Left lung (tissue), 10 donors: ENCODE measurements around the gene PCNX1. TPM values are rescaled to one million over a fixed set of nuclear protein-coding genes. Genes with fewer than 3 reads are reported as not detected.

Source experiments
- ATAC-seq: fragments of 200-7000 bp; cut with Tn5 transposase; one replicate; pipeline ENCODE4 v1.9.1; 2020; ENCODE audit warnings: moderate library complexity
- DNase-seq, 4 donors: peaks; one replicate each; pipeline ENCODE4 v3.0.0-alpha.2; 2013 to 2020
- H3K27ac ChIP-seq, 2 donors: fragments of 200-600 bp; sonication (generic) in 1 of 2; one replicate each; pipeline versions ENCODE4 v1.5.0 to v1.8.0; 2020 to 2021
- H3K27me3 ChIP-seq, 2 donors: fragments of 200-600 bp; sonication (generic) in 1 of 2; one replicate each; pipeline versions ENCODE4 v1.5.0 to v1.8.0; 2020 to 2021
- H3K36me3 ChIP-seq, 2 donors: fragments of 200-600 bp; sonication (generic) in 1 of 2; one replicate each; pipeline versions ENCODE4 v1.5.0 to v1.8.0; 2020 to 2021
- H3K4me1 ChIP-seq, 2 donors: fragments of 200-600 bp; one replicate each; pipeline ENCODE4 v1.8.0; 2021
- H3K4me3 ChIP-seq, 2 donors: fragments of 200-600 bp; sonication (generic) in 1 of 2; one replicate each; pipeline versions ENCODE4 v1.5.0 to v1.8.0; 2020 to 2021; ENCODE audit warnings: mild to moderate bottlenecking in 1 of 2
- H3K9me3 ChIP-seq, 2 donors: fragments of 200-600 bp; sonication (generic) in 1 of 2; one replicate each; pipeline versions ENCODE4 v1.5.0 to v1.8.0; 2020 to 2021
- CTCF ChIP-seq, 2 donors: fragments of 200-600 bp; sonication (generic) in 1 of 2; IDR thresholded peaks; one replicate each; pipeline versions ENCODE4 v1.5.0 to v1.8.0; 2021; ENCODE audit warnings: antibody characterized with exemption in 2 of 2
- intact Hi-C, 2 donors: fragments of 100-400 bp; cut with DNase I; formaldehyde crosslinking; loops; one replicate each; pipeline versions ENCODE4 v1.11.2 to v1.14.2; 2022
- polyA plus RNA-seq, 6 donors: library from polyadenylated mRNA; unstranded; fragments of 120-200 nt; gene quantifications; one replicate each; pipeline ENCODE4 v1.2.1, GENCODE V29; 2013; ENCODE audit not compliant: insufficient read length in 6 of 6
- total RNA-seq, 2 donors: library from RNA; stranded (reverse); fragmentation: NEBNext Ultra II Directional; extraction: Animal tissue kit (Norgen Biotek cat#: 25700); gene quantifications; one replicate each; pipeline ENCODE4 v1.2.1, GENCODE V29; 2021
- donor health status: DM: no; HTN: yes; CAD: no.
- donor health status: DM: no; HTN: no; CAD: no.

The PCNX1 gene
- total and polyA plus RNA-seq, 8 donors: 36.9 to 65.8 (median 49.6) TPM

GRCh38 chr14:71108398-71109119 lies 201.3 kb downstream of the PCNX1 start:
- Histone ChIP-seq H3K27ac (no peak overlapping the region), H3K27me3 (no peaks in the 10 kb centered on the region), H3K4me1 (no peaks in the 10 kb centered on the region), H3K9me3 (no peaks in the 10 kb centered on the region), H3K36me3 (peaks cover 0 to 87% of the 10 kb centered on the region in 2 donors), H3K4me3 (no peak overlapping the region)
- ATAC-seq: no peak
- intact Hi-C loops: no loop called here
- DNase-seq: no peak
- no peak for TF ChIP-seq CTCF (IDR thresholded peaks at IDR 0.05)

DNA sequence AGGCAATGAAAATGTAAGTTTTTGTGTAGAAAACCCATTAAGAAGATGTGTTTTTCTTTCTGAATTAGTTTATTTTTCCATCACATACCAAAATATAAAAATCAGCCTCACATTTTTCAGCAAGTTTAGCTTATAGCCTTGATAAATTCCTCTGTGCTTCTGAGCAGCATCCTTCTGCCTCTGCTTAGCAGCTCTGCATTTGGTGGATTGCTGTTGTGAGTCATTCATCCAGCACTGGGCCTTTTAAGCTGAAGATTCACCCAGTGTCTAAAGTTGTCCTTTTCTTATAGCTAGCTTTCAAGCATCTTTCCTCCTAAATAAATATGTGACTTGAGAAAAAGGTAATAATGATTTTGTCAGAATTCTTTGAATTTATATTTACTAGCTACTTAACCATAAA lies 206.1 kb downstream of the PCNX1 start:
- no peak for ATAC-seq
- no peak overlapping the region for H3K4me3 ChIP-seq
- H3K4me1 ChIP-seq: no peaks in the 10 kb centered on the region
- no peak overlapping the region for H3K27ac ChIP-seq
- TF ChIP-seq CTCF (IDR thresholded peaks at IDR 0.05): no peak
- H3K27me3 ChIP-seq: no peaks in the 10 kb centered on the region
- no peaks in the 10 kb centered on the region for H3K9me3 ChIP-seq
- intact Hi-C loops: no loop called here
- DNase-seq: no peak
- H3K36me3 ChIP-seq: peaks cover 0 to 59% of the 10 kb centered on the region in 2 donors

DNA sequence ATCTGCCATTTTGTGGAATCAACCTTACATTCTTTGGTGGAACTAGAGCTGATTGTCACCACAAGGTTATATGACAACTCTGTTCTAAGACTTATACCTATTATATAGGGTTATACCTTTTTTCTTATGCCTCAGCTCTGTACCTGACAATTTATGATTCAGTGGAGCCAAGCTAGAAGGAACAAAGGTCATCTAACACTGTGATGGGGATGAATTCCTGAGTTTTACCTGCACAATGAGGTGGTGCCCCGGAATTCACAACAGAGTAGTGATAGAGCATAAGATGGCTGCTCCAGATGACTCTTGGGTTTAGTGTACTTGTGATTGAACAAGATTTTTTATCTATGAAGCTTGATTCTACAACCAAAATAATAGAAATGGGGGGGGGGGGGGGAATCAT lies 207.3 kb downstream of the PCNX1 start:
- intact Hi-C loops: no loop called here
- TF ChIP-seq CTCF (IDR thresholded peaks at IDR 0.05): no peak
- no peaks in the 10 kb centered on the region for H3K9me3 ChIP-seq

GRCh38 chr14:71115306-71115705 lies 208.0 kb downstream of the PCNX1 start:
- Histone ChIP-seq H3K9me3 (no peaks in the 10 kb centered on the region), H3K4me1 (no peaks in the 10 kb centered on the region), H3K27ac (no peak overlapping the region), H3K27me3 (no peaks in the 10 kb centered on the region), H3K4me3 (no peak overlapping the region), H3K36me3 (peaks cover 0 to 40% of the 10 kb centered on the region in 2 donors)
- DNase-seq (no peak), ATAC-seq (no peak)
- no peak for TF ChIP-seq CTCF (IDR thresholded peaks at IDR 0.05)
- intact Hi-C loops: no loop called here

More for the DNA sequence above, 207.3 kb downstream of the PCNX1 start:
- H3K4me1 ChIP-seq: no peaks in the 10 kb centered on the region
- peaks cover 0 to 47% of the 10 kb centered on the region in 2 donors for H3K36me3 ChIP-seq
- DNase-seq: no peak
- H3K4me3 ChIP-seq: no peak overlapping the region
- no peak for ATAC-seq
- H3K27ac ChIP-seq: no peak overlapping the region
- no peaks in the 10 kb centered on the region for H3K27me3 ChIP-seq

GRCh38 chr14:71115821-71116567 lies 208.7 kb downstream of the PCNX1 start:
- Histone ChIP-seq H3K4me1 (no peaks in the 10 kb centered on the region), H3K27ac (no peak overlapping the region), H3K4me3 (no peak overlapping the region), H3K27me3 (no peaks in the 10 kb centered on the region), H3K9me3 (no peaks in the 10 kb centered on the region), H3K36me3 (peaks cover 0 to 33% of the 10 kb centered on the region in 2 donors)
- intact Hi-C loops: no loop called here
- no peak for TF ChIP-seq CTCF (IDR thresholded peaks at IDR 0.05)
- DNase-seq: no peak
- no peak for ATAC-seq
